ENCODE data around the gene CHPT1.
"Not testable (repeated sequence)": the region's sequence is repeated elsewhere in the genome, so short reads cannot be mapped to it uniquely, and the experiment has no call there.

Gene CHPT1

DNA sequence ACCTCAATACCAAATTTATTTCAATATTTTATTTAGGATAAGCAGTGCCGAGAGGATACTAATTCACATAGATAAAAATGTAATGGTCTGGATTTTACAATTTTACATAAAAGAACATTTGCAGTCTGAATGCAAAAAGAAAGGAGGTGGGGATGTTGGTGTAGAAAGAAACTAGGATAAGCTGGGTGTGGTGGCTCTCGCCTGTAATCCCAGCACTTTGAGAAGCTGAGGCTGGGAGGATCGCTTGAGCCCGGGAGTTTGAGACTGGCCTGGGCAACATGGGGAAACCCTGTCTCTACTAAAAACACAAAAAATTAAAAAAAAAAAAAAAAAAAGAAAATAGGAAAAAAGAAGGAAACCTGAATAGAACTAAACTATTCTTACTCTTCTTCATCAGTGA lies 25.0 kb downstream of the CHPT1 start:
- no peak for DNase-seq (ENCODE audit: low read depth)

DNA sequence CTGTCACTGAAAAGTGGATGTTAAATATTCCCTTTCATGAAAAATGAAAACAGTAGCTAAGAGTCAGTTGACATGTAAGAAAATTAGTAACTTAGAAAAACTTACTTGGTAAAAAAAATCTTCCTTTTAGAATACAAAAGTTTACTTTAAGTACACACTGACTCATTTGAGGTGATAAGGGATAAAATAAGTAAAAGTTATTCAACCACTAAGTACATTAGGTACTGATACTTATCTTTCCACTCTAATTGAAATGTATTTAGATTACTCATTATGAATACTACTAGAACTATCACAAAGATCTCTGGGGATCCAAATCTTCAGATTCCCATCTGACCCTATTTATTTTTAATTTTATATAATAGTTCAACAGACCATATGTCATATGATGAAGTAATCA lies 29.7 kb downstream of the CHPT1 start:
- DNase-seq (ENCODE audit: low read depth), result no peak

DNA sequence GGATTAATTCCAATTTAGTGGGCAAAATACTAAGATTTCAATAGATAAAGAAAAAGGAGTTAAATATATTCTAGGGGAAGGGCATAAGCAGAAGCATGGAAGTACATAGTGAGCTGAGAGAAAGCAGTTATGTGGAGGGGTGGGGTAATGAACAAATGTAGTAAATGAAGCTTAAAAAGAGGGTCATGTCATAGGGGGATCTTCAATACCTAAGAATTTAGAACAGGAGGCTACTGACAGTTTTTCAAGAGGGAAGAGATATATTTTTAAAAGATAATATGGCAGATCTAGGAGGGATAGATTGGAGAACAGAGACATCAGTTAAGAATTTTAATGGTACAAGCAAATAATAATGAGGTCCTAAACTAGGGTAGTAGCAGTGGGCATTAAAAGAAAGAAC lies 32.4 kb downstream of the CHPT1 start:
- DNase-seq (ENCODE audit: low read depth), result no peak

DNA sequence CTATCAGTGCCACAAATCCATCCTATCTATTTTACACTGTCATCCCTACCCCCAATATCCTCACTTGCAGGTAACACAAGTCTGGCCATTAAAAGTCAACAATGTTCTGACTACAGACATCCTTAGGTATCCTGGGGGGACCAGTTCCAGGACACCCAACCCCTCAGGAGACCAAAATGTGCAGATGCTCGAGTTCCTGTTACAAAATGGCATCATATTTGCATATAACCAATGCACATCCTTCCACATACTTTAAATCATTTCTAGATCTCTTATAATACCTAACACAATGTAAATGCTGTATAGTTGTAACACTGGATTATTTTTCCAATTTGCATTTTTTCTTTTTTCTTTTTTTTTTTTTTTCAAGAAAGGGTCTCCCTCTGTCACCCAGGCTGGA lies 34.9 kb downstream of the CHPT1 start:
- DNase-seq (ENCODE audit: low read depth), result no peak

DNA sequence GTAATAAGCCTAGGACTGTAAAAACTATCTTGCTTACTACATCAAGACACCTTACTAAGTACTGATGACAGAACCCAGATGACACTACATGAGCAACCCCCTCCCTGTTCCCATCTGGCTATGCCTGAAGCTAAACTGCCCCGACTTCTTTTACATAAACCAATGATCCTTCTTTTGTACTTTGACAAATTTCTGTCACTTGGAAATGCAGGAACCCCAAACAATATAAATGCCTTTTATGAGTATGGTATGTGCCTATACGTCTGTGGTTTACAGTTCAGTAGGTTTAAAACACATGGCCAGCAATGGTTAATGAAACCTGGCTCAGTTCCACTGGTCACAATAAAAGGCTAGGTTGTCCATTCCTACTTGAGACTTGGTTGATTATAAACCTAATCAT lies 35.7 kb downstream of the CHPT1 start:
- no peak for DNase-seq (ENCODE audit: low read depth)

DNA sequence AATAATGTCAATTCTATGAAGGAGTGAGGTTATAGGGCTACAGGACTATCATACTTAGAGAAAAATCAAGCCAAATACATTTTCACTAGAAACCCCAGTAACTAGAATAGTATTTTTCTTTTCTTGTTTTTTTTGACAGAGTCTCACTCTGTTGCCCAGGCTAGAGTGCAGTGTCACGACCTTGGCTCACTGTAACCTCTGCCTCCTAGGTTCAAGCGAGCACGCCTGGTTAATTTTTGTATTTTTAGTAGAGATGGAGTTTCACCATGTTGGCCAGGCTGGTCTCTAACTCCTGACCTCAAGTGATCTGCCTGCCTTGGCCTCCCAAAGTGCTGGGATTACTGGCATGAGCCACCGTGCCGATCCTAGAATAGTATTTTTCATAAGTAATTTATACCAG lies 37.0 kb downstream of the CHPT1 start:
- DNase-seq (ENCODE audit: low read depth), result not testable (repeated sequence)

DNA sequence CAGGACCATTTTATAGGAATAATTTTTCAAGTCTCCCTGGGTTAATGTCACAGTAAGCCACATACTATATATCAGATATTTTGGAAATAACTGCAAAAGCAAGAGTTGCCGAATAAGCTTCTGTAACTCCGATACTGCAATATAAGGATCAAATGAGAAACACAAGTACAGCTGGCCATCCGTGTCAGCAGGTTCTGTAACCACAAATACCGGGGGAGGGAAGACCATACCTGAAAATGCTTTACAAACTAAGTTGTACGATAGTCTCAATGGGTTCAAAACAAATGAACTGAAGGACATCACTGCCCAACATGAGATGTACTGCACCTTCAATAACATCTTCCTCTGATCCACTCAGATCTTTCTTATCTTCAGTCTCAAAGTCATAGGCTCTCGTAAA lies 40.0 kb downstream of the CHPT1 start:
- no peak for DNase-seq (ENCODE audit: low read depth)

DNA sequence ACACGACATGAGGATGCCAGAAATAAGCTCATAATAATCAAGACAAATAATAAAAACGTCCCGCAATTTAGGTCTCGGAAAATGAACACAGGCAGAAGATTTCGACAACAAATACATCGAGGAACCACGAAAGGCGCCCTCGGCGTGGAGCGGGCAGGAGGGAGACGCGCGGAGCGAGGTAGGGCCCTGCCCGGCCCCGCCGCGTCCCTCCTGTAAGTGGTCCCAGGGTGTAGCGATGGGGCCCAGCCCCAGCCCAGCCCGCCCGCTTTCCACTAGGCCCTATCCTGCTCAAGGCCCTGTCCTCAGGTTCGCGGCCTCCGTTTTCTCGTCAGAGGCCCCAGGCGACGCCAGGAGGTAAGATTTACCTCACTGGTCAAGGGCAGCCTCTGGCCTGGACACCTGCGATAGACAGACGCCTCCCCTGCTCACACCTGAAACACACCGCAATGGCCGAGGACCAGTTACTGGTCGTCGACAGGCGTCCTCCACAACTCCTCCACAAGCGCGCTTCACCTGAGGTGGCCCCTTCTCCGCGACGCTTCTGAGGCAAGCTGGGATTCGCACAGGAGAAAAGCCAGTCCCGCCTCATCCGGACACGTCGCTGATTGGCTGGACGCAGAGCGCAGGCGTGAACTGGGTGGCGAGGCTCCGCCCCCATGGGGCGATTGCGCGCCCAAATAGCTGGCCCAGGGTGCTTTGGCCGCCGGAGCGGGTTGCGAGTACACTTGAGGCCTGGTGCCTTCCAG lies 41.7 kb downstream of the CHPT1 start, which contains the start of gene SYCP3:
SYCP3 (minus strand) TSS at position 543 of the 746 bp plus-strand sequence. CDS start 1,527 bp downstream, outside the sequence.
- no peak for DNase-seq (ENCODE audit: low read depth)

DNA sequence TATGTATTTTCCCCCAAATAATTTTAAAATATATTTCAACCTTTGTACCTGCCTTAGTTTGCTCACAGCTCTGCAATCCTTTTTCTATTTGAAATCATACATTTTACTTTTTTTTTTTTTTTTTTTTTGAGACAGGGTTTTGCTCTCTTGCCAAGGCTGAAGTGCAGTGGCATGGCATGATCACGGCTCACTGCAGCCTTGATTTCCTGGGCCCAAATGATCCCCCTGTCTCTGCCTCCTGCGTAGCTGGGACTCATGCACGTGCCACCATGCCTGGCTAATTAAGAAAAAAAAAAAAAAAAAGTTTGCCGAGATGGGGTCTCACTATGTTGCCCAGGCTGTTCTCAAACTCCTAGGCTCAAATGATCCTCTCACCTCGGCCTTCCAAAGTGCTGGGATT lies 43.1 kb downstream of the CHPT1 start:
- DNase-seq (ENCODE audit: low read depth), result no peak

DNA sequence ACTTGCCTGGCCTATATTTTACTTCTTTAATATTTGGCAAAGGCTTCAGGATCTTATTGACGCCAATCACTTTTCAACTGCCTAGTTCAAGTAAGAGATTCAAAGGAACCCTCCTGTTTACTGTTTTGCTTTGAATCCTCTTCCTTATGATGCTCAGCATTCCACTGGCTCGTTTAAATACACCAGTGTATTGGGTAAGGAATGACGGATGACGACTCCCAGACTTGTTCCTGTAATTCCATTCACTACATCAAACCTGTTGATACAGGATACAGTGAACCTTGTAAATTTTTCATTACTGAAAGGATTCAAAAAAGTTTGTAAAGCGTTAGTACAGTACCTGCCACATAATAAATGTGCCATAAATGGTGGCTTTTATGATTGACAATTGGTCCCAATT lies 43.5 kb downstream of the CHPT1 start:
- no peak for DNase-seq (ENCODE audit: low read depth)

DNA sequence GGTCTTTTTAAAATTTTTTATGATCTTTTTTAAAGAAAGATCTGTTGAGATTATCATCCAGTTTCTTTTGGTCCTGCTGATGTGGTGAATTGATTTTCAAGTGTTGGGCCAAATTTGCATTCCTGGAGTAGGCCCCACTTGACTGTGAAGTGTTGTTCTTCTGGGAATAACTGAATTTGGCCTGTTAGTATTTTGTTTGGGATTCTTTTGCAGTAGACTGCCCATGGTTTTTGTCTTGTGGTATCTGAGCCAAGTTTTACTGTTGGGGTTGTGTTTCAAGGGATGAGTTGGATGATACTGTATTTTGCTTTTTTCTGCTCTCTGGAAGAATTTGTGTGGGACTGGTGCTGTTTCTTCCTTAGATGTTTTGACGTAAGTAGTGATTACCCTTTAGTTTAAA lies 45.8 kb downstream of the CHPT1 start:
- no peak for DNase-seq (ENCODE audit: low read depth)

DNA sequence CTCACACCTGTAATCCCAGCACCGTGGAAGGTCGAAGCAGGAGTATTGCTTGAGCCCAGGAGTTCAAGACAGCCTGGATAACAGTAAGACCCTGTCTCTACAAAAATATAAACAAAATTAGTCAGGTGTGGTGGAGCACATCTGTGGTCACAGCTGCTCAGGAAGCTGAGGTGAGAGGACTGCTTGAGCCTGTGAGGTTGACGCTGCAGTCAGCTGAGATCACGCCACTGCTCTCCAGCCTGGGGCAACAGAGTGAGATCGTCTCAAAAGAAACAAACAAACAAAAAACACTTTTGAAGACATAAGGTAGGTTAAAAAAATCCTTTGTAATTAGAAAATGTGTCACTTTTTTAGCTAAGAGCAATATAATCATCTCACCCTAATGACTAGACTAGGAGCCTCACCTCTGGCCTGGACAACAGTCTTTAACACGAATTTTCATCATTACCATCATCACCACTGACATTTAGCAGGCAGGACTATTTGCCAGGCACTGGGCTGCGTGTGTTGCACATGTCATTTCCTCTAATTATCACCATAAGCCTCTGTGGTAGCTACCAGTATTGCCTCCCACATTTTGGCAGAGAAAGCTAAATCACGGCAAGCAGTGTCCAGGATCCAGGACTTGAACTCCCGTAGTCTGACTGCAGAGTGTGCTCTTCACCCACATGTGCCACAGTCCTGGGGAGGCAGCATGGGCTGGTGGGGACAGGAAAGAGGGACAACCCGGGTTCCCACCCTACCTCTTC lies 46.5 kb downstream of the CHPT1 start:
- DNase-seq (ENCODE audit: low read depth), result no peak

DNA sequence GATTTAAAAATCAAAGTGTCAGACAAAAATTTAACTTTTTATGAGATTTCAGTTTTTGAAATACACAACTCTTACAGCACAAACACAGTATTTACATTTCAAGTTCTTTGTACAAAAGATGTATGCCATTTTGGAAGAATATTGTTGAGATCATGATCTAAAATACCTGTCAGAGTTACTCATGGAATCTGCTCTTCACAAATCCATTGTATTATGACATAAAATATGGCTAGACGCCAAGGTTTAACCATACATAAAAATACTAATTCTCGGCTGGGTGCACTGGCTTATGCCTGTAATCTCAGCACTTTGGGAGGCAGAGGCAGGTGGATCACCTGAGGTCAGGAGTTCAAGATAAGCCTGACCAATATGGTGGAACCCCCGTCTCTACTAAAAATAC lies 48.0 kb downstream of the CHPT1 start:
- no peak for DNase-seq (ENCODE audit: low read depth)

DNA sequence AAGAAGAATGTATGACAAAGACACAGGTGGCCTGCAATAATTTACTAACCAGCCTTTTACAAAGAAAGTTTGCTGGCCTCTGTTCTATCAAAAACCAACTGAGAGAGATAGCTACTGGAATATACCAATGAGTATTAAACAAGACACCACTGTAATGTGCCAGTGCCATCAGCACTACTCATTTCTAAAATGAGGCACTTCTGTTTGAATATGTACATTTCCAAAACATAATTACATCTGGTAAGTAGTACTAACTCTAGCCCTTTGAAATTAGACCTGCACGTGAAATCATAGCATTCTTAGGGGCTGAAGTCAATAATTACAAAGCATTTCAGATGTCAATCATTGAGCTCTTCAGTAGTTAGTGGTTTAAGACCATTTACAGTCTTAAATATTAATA lies 48.8 kb downstream of the CHPT1 start:
- no peak for DNase-seq (ENCODE audit: low read depth)

DNA sequence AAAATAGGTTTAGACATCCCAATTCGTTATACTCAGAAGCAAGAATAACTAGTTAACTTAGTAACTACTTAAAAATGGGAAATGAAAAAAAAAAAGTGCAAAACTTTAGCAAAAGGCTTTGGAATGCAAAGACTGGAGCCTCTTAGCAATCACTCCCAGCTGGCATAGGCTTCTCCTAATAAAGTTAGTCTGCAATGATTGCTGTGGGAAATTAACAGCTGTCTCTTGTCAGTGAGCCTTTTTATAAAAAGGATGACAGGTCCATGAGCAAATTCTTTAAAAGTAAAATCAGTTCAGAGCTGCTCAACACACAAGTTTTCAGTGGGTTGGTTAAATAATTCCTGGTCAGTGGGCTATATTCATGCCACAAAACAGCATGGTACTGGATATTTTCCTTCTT lies 49.2 kb downstream of the CHPT1 start:
- DNase-seq (ENCODE audit: low read depth), result no peak

DNA sequence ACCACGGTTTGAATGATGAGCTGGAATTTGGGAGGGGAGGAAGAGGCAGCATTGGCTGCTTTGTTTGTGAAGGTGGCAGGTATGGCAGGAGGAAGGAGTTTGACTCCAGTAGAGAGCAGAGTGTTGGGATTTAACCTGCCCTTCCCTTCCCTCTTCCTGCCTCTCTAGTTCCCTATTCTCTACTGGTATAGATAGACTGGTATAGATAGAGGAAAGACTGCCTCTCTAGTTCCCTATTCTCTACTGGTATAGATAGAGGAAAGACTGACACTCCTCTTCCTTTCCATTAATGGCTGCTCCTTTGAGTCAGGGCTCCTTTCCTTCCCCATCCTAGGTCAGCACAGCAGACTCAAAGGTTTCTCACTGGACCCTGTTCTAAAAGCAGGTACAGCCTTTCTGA lies 50.3 kb downstream of the CHPT1 start:
- no peak for DNase-seq (ENCODE audit: low read depth)

DNA sequence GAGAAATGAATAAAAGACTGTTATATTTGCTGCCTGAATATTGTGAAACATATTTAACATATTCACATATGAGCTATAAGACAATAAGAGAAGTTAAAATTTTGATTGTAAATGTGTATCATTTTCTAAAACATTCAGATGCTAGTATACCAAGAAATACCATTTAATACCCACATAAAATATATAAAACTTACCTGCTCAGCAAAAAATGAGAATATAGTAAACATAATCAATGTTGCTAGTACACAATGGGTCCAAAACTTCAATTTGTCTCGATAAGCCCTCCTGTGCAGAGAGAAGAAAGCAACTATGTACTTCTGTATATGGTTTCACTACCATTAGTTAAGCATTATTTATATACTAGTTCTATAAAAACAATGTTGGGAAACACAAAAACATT lies 51.5 kb downstream of the CHPT1 start:
- no peak for DNase-seq (ENCODE audit: low read depth)

DNA sequence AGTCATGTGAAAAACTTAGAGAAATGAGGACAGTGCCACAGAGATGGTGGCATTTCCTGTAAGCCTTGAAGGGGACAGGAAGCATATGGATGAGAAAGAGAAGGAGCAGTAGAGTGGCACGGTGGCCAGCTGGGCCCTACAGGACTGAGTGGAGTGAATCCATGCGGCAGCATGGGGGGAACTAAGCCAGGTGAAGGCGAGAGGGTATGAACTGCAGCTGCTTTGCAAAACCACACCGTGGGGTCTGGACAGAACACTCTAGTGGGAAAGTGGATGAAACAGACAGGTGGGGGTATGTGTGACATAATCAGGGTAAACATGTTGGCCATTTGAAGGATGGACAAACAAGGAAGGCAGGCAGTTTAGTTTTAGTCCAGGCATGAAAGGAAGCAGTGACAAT lies 52.2 kb downstream of the CHPT1 start:
- no peak for DNase-seq (ENCODE audit: low read depth)

DNA sequence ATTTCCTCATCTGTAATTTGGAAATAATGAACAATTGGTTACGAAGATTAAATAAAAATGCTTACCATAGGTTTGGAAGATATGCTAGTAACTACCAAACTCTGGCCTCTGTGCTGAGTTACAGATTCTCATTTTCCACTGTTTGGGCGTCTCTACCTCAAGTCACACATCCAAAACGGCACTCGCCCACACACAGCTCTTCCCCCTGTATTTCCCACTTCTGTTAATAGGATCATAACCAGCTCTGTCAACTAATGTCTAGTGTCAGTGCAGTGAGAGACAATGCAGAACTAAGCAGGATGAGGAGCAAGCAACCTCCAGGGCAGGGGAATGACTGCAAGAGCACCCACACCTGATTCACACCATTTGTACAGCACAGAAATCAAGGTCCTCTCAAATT lies 52.7 kb downstream of the CHPT1 start:
- no peak for DNase-seq (ENCODE audit: low read depth)

DNA sequence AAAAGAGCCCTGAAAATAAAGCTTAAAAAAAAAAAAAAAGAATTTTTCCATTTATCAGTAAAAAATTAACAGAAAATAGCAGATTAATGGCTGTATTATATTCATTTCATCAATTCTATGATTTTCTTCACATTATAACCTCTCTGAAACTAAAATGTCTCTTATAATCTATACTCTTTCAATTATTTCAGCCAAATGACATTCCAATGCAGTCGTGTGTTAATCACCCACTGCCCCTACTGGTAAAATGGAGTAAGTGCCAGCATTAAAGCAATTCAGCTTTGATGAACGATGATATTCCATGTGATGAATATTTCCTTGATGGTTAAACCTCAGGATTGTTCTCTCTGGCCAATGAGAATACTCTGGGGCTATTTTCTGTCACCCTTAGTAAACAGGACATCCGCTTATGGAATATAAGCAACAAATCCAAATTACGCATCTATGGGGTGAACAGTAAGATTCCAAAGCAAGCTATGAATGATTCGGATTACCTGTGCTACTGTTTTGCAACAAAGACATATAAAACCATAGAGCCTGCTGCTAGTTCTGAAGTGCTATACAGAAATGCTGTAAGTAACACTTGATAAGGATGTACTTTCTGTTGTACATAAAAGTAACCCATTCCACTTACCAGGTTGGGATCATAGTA lies 62.1 kb downstream of the CHPT1 start:
- DNase-seq (ENCODE audit: low read depth), result no peak

DNA sequence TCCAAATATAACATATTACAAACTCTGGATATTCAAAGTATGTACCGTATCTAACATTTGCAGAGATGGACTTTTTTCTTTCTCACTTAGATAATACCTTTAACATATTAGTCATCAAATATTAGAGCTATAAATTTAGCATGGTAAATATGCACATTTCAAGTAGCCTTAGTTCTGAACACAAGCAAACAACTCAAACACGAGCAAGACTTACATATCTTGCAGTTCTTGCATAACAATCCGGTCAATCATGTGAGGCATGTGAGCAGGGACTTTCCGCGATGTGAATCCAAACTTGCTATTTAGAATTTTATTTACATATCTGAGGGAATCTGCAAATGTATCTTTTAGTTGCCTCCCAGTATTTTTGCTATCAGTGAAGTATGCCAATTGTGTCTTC lies 63.9 kb downstream of the CHPT1 start:
- DNase-seq (ENCODE audit: low read depth), result no peak

DNA sequence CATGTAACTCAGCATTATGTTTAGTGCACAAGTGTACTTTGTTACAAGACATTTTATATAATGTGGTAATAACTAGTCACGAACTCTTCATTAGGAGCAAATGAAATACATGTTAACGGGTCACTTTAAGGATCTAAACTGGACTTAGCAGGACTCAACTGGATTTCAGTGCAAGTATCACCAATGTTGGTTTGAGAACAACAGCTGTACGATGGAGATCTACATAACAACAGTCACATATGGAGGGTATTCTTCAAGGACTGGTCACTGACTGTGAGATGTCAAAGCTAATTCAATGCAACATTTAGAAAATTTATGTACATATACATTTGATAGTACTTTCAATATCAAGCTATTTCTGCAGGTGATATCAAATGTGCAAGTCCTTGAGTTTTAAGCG lies 64.3 kb downstream of the CHPT1 start:
- no peak for DNase-seq (ENCODE audit: low read depth)

DNA sequence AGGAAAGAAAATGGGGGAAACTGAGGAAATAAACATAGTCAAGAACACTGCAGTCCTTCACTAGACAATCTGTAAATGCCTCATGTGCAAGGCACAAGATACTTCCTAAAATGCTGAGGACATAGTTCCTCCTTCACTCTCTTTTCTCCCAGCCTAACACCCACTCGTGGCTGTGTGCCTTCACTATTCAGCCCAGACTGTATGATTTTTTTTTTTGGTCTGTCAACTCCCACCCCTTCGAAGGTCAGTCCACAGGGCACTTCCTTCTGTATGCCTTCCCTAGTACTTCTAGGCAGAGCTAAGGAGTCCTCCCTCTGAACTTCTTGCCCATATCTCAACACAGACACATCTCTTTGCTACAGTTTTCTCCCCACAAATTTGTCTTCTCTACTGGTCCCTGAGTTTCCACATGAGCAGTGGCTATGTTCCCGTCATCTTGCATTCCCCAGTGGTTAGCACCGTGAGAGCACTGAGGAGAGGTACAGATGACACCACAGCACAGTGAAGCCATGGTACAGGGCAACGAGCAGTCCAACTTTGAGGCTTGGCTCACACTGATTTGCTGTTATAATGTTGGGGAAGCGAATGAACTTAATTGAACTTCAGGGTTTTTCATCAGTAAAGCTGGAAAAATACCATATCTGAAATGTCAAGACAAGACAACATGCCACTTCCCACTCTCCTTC lies 65.9 kb downstream of the CHPT1 start:
- DNase-seq (ENCODE audit: low read depth), result no peak
